NB4 (cell line): Measurements from ENCODE around the gene GNAT2.

Experiments
- POLR2A ChIP-seq: IDR thresholded peaks from 2 replicates; pipeline ENCODE4 v1.6.1; 2011; ENCODE audit warnings: mild to moderate bottlenecking; ENCODE audit not compliant: insufficient read length; ENCODE audit errors: extremely low read depth
- TF ChIP-seq, protein P1 (sequence below): IDR thresholded peaks from one replicate; pipeline ENCODE4 v1.5.1; 2012; ENCODE audit warnings: low read depth, low read length
- TF ChIP-seq, protein P2 (sequence below): IDR thresholded peaks from 2 replicates; pipeline ENCODE4 v1.6.1; 2011; ENCODE audit warnings: low read depth, low read length

GRCh38 chr1:109565241-109565640, 54.2 kb downstream of the GNAT2 start:
- TF ChIP-seq, protein P1, sequence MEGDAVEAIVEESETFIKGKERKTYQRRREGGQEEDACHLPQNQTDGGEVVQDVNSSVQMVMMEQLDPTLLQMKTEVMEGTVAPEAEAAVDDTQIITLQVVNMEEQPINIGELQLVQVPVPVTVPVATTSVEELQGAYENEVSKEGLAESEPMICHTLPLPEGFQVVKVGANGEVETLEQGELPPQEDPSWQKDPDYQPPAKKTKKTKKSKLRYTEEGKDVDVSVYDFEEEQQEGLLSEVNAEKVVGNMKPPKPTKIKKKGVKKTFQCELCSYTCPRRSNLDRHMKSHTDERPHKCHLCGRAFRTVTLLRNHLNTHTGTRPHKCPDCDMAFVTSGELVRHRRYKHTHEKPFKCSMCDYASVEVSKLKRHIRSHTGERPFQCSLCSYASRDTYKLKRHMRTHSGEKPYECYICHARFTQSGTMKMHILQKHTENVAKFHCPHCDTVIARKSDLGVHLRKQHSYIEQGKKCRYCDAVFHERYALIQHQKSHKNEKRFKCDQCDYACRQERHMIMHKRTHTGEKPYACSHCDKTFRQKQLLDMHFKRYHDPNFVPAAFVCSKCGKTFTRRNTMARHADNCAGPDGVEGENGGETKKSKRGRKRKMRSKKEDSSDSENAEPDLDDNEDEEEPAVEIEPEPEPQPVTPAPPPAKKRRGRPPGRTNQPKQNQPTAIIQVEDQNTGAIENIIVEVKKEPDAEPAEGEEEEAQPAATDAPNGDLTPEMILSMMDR = no peak
- TF ChIP-seq POLR2A = no peak
- TF ChIP-seq, protein P2, sequence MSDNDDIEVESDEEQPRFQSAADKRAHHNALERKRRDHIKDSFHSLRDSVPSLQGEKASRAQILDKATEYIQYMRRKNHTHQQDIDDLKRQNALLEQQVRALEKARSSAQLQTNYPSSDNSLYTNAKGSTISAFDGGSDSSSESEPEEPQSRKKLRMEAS = no peak
